MCF 10A (cell line): ENCODE measurements around the gene ELMO2. TPM values are rescaled to one million over a fixed set of nuclear protein-coding genes. Genes with fewer than 3 reads are reported as not detected.

Source experiments
- BruUV-seq: library from RNA; stranded (reverse); fragments of 400-500 nt; replicated peaks from 2 replicates; lab custom pipeline; 2021; lab: Mats Ljungman, UMichigan
- CTCF ChIA-PET: fragments of 300-600 bp; sonication (Branson Sonifier 250); formaldehyde crosslinking; extraction: SDS; loops from one replicate; lab custom pipeline; 2021; ENCODE audit warnings: antibody characterized with exemption, inconsistent platforms; lab: Yijun Ruan, JAX
- POLR2A ChIA-PET: fragments of 300-600, 350-650 bp; sonication (Branson Sonifier 250); formaldehyde crosslinking; extraction: SDS; loops from one replicate; lab custom pipeline; 2020; ENCODE audit warnings: antibody characterized with exemption, inconsistent platforms; lab: Yijun Ruan, JAX
- DNase-seq: peaks from one replicate; pipeline ENCODE4 v3.0.0-alpha.2; 2018; ENCODE audit not compliant: unreplicated experiment
- H3K27ac Mint-ChIP-seq: one replicate; pipeline ENCODE4 v1.8.0; 2022; ENCODE audit warnings: mild to moderate bottlenecking, low read depth, mixed read lengths; ENCODE audit not compliant: unreplicated experiment
- H3K27me3 Mint-ChIP-seq: one replicate; pipeline ENCODE4 v1.8.0; 2022; ENCODE audit warnings: mixed read lengths; ENCODE audit not compliant: insufficient read depth, unreplicated experiment
- H3K36me3 Mint-ChIP-seq: one replicate; pipeline ENCODE4 v1.8.0; 2022; ENCODE audit warnings: mild to moderate bottlenecking, moderate library complexity, mixed read lengths; ENCODE audit not compliant: insufficient read depth, unreplicated experiment
- H3K4me1 Mint-ChIP-seq: one replicate; pipeline ENCODE4 v1.8.0; 2022; ENCODE audit warnings: mixed read lengths; ENCODE audit not compliant: insufficient read depth, unreplicated experiment
- H3K4me3 Mint-ChIP-seq: one replicate; pipeline ENCODE4 v1.8.0; 2022; ENCODE audit warnings: mild to moderate bottlenecking, moderate library complexity, mixed read lengths; ENCODE audit not compliant: unreplicated experiment
- H3K9me3 Mint-ChIP-seq: one replicate; pipeline ENCODE4 v1.8.0; 2022; ENCODE audit warnings: mixed read lengths; ENCODE audit not compliant: unreplicated experiment
- intact Hi-C: fragments of 100-400 bp; cut with micrococcal nuclease; formaldehyde crosslinking; loops from 2 replicates; pipeline ENCODE4 v1.14.1; 2022
- total RNA-seq: library from RNA; stranded (reverse); gene quantifications from 2 replicates; pipeline ENCODE4 v1.2.3, GENCODE V29; 2022
- TF ChIP-seq, protein P1 (sequence below): fragments of 200-600 bp; IDR thresholded peaks from one replicate; pipeline ENCODE4 v1.8.0; 2022; ENCODE audit warnings: antibody characterized with exemption, mild to moderate bottlenecking; ENCODE audit not compliant: unreplicated experiment

Gene ELMO2
- total RNA-seq, 1 experiment from 2014 or later = 21.1 TPM

DNA sequence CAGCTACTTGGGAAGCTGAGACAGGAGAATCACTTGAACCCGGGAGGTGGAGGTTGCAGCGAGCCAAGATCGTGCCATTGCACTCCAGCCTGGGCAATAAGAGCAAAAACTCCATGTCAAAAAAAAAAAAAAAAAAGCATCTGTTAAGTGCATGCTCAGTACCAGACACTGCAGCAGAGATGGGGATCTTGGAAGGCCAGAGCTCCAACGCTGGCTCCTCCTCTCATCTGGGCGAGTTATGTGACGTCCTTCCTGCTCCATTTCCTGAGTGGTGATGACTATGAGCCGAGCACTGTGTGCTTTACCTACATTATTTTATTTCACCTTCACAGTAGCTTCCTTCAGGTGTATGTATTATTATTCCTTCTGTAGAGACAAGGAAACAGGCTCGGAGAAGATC lies 59.6 kb downstream of the ELMO2 start:
- TSS peak; percentile 9 for BruUV-seq
- Mint-ChIP-seq H3K4me1 (peaks cover 11% of the 10 kb centered on the region), H3K27ac (no peak overlapping the region), H3K27me3 (peaks cover 7% of the 10 kb centered on the region), H3K36me3 (peaks cover 13% of the 10 kb centered on the region), H3K4me3 (no peak overlapping the region), H3K9me3 (no peaks in the 10 kb centered on the region)
- ChIA-PET POLR2A (interaction anchor here (1.1 to 2.7 kb wide), 3 partner anchors 14 to 65 kb away, joined by 3 to 11 read pairs (median 4); no protein-coding TSS in a partner anchor), CTCF (interaction anchor here (0.6 to 5.8 kb wide), 6 partner anchors 9 to 534 kb away, joined by 3 to 146 read pairs (median 3); no protein-coding TSS in a partner anchor)
- intact Hi-C loops = no loop called here
- TF ChIP-seq, protein P1, sequence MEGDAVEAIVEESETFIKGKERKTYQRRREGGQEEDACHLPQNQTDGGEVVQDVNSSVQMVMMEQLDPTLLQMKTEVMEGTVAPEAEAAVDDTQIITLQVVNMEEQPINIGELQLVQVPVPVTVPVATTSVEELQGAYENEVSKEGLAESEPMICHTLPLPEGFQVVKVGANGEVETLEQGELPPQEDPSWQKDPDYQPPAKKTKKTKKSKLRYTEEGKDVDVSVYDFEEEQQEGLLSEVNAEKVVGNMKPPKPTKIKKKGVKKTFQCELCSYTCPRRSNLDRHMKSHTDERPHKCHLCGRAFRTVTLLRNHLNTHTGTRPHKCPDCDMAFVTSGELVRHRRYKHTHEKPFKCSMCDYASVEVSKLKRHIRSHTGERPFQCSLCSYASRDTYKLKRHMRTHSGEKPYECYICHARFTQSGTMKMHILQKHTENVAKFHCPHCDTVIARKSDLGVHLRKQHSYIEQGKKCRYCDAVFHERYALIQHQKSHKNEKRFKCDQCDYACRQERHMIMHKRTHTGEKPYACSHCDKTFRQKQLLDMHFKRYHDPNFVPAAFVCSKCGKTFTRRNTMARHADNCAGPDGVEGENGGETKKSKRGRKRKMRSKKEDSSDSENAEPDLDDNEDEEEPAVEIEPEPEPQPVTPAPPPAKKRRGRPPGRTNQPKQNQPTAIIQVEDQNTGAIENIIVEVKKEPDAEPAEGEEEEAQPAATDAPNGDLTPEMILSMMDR = no peak
- DNase-seq = no peak

DNA sequence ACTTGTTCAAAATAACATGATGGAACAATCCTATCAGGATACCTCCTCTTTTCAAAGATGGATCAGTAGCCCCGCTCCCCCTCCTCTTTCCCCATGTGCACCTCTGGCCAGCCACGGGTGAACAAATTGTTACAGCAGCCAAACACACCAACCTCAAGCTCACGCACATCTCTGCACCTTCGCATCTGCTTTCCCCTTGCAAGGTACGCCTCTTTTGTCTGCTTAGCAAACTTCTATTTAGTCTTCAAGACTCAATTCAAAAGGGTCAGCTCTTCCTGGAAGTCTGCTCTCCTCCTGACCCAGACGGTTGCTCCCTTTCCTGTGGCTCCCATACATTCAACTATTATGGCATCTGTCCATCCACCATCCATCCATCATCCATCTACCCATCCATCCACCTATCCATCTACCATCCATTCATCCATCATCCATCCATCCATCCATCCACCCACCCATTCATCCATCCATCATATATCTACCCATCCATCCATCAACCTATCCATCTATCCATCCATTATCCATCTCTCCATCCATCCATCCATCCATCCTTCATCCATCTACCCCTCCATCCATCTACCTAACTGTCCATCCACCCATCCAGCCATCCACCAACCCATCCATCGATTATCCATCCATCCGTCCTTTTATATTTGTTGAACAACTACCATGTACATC lies 61.8 kb downstream of the ELMO2 start:
- ChIA-PET POLR2A (no interaction called here), CTCF (interaction anchor here (1.1 to 1.5 kb wide), 2 partner anchors 203 to 212 kb away, joined by 3 to 8 read pairs; no protein-coding TSS in a partner anchor)
- H3K4me3 Mint-ChIP-seq = no peak overlapping the region
- TF ChIP-seq, protein P1 = no peak
- BruUV-seq = no TSS peak
- H3K36me3 Mint-ChIP-seq = peaks cover 13% of the 10 kb centered on the region
- intact Hi-C loops = no loop called here
- no peaks in the 10 kb centered on the region for H3K9me3 Mint-ChIP-seq
- DNase-seq = no peak
- H3K27me3 Mint-ChIP-seq = peaks cover 29% of the 10 kb centered on the region
- no peak overlapping the region for H3K27ac Mint-ChIP-seq
- H3K4me1 Mint-ChIP-seq = no peaks in the 10 kb centered on the region

DNA sequence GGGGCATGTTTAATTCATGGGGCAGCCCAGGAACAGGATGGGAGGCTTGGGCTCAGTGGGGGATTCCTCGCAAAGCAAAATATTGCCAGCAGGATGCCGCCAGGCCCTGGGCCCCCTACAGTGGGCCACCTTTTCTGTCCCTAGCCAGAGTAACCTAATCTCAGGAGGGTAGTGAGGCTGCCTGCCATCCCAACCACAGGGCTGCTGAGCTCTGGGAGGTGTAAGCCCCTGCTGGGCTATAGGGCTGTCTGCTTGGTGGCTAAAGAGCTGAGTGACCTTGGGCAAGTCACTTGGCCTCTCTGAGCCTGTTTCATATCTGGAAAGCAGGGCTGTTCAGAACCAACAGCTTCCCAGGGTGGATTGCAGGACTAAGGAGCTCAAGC lies 62.4 kb downstream of the ELMO2 start:
- no TSS peak for BruUV-seq
- Mint-ChIP-seq H3K4me3 (no peak overlapping the region), H3K27ac (no peak overlapping the region), H3K27me3 (peaks cover 35% of the 10 kb centered on the region), H3K9me3 (no peaks in the 10 kb centered on the region), H3K4me1 (no peaks in the 10 kb centered on the region), H3K36me3 (peaks cover 13% of the 10 kb centered on the region)
- TF ChIP-seq, protein P1 = no peak
- CTCF ChIA-PET = interaction anchor here (0.6 to 1.5 kb wide), 2 partner anchors 47 to 211 kb away, joined by 4 to 8 read pairs; no protein-coding TSS in a partner anchor
- no peak for DNase-seq
- POLR2A ChIA-PET = interaction anchor here (0.6 kb wide), 1 partner anchor 64 kb away, joined by 3 read pairs; no protein-coding TSS in a partner anchor
- intact Hi-C loops = no loop called here

DNA sequence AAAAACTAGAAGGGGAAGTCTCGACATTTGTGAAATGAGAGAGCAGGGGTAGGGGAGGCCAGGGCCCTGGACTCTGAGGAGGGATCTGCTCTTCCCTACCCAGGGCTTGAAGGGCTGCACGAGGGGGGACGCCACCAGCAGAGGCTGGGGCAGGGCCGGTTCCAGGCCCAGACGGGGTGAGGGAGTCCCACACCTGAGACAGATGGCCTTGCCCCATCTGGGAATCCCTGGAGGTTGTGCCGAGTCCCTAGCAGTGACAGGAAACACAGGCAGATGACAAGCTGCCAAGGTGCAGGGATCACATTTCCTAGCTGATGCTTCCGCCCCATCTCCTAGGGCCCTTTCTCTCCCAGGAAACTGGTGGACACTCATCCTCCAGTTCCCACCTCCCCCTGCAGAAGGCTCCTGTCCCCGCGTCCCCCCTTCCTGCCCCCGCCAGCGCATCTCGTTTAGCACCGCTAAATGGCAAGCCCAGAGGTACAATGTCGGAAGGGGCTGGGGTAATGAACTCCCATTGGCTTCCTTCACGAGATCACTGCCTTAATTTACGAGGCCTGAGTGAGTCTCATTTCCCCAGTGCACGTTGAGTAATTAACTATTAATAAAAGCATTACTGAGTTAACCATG lies 63.0 kb downstream of the ELMO2 start:
- Mint-ChIP-seq H3K36me3 (peaks cover 11% of the 10 kb centered on the region), H3K27me3 (peaks cover 40% of the 10 kb centered on the region), H3K4me1 (no peaks in the 10 kb centered on the region), H3K4me3 (no peak overlapping the region), H3K9me3 (no peaks in the 10 kb centered on the region), H3K27ac (no peak overlapping the region)
- intact Hi-C loops = no loop called here
- DNase-seq = no peak
- TF ChIP-seq, protein P1 = no peak
- POLR2A ChIA-PET = interaction anchor here (0.6 to 1.9 kb wide), 2 partner anchors 11 to 65 kb away, joined by 3 to 7 read pairs; no protein-coding TSS in a partner anchor
- CTCF ChIA-PET = interaction anchor here (0.6 to 1.5 kb wide), 5 partner anchors 46 to 215 kb away, joined by 3 to 8 read pairs (median 4); no protein-coding TSS in a partner anchor
- no TSS peak for BruUV-seq
